ENCODE data around the gene CTBP2.

CTBP2 gene

DNA sequence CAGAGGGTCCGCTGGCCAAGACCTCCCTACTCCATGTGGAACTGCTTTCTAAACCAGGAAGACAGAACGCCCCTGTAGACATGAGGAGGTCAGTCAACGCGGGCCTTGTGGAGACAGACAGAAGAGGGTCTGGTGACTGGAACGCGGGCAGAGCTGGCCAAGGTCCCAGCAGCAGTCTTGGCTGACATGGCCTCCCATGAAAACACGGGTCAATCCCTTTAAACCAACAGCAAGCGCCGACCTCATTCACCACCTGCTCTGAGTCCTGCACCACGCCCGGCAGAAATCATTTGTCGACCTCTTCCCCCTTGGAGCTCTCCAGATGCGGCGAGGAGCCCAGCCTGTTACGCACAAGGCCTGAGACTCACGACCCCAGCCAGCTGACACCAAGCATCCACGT is 140.0 kb downstream of the CTBP2 start:
- Histone ChIP-seq H3K27ac (no peak overlapping the region), H3K4me3 (ENCODE audit: low read depth, low read length) (no peak overlapping the region), H3K9me3 (ENCODE audit: severe bottlenecking) (peaks cover 7% of the 10 kb centered on the region), H3K27me3 (ENCODE audit: insufficient read depth, low read depth, severe bottlenecking) (no peaks in the 10 kb centered on the region), H3K36me3 (peaks cover 43% of the 10 kb centered on the region)
- no peak for TF ChIP-seq CTCF (IDR thresholded peaks at IDR 0.05; ENCODE audit: low read depth, low read length)
- DNase-seq: no peak

DNA sequence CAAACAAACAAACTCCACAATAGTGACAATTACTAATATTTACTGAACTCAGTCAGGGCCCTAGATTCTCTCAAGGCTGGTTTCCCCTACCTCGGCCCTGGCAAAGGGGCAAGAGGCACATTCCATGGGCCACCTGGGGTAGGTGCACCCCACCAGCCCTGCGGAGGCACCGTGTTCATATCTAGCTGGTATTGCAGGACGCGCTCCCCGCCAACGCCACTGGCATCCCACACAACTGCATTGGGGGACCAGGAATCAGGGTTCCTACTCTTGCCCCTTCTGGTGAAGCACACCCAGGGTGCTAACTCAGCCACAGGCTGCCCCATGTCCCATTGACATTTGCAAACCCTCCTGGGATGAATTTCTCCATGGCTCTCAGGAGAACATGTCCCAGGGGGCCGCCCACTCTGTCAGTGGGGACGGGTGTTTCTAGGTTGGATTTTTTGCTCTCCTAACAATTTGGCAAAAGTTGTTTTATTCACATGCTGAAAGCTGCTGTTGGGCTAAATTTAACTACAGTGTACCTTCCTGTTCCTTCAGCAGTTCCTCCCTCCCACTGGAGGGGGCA is 141.7 kb downstream of the CTBP2 start:
- H3K27ac ChIP-seq: peak overlapping the region; percentile 66
- DNase-seq: no peak
- no peak for TF ChIP-seq CTCF (IDR thresholded peaks at IDR 0.05; ENCODE audit: low read depth, low read length)
- H3K4me3 ChIP-seq (ENCODE audit: low read depth, low read length): no peak overlapping the region
- H3K9me3 ChIP-seq (ENCODE audit: severe bottlenecking): peaks cover 7% of the 10 kb centered on the region
- H3K27me3 ChIP-seq (ENCODE audit: insufficient read depth, low read depth, severe bottlenecking): no peaks in the 10 kb centered on the region
- H3K36me3 ChIP-seq: peaks cover 54% of the 10 kb centered on the region

DNA sequence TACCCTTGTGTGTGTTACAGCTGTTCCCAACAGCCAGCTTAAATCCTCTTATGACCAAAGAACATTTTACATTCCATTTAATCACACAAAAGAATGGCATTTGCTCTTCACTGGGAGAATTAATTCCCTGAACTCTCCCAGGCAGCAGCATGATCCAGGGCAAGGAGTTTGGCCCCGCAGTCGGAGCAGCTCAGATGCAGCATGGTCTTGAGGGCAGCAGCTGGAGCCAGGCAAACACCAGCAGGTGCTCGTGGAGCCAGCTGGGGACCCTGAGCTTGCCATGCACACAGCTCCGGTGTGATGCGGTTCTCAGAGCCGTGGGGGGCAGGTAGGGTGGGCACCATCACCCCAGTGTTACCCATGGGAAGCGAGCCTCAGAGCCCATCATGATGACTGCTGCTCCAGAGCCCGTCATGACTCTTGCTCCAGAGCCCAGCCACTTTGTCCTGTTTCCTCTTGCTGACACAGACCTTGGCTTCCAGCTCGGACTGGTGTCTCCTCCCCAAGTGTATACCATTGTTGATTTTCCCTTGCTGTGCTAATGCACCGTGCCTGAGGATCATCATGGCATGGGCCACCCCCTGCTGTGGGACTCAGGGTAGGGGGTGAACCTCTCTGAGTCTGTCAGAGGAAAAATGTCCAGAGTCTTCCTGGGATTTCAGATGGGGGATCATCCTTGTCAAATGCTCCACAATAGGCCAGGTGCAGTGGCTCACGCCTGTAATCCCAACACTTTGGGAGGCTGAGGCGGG is 142.6 kb downstream of the CTBP2 start:
- peaks cover 7% of the 10 kb centered on the region for H3K9me3 ChIP-seq (ENCODE audit: severe bottlenecking)
- no peaks in the 10 kb centered on the region for H3K27me3 ChIP-seq (ENCODE audit: insufficient read depth, low read depth, severe bottlenecking)
- no peak for TF ChIP-seq CTCF (IDR thresholded peaks at IDR 0.05; ENCODE audit: low read depth, low read length)
- peak; percentile 60 for DNase-seq
- H3K36me3 ChIP-seq: peaks cover 60% of the 10 kb centered on the region
- peak overlapping the region; percentile 66 for H3K27ac ChIP-seq
- no peak overlapping the region for H3K4me3 ChIP-seq (ENCODE audit: low read depth, low read length)

- Histone ChIP-seq H3K27me3 (ENCODE audit: insufficient read depth, low read depth, severe bottlenecking) (no peaks in the 10 kb centered on the region), H3K4me3 (ENCODE audit: low read depth, low read length) (no peak overlapping the region), H3K9me3 (ENCODE audit: severe bottlenecking) (peaks cover 7% of the 10 kb centered on the region), H3K27ac (peak overlapping the region; percentile 66), H3K36me3 (peaks cover 59% of the 10 kb centered on the region)
- peak; percentile 61 for DNase-seq
- no peak for TF ChIP-seq CTCF (IDR thresholded peaks at IDR 0.05; ENCODE audit: low read depth, low read length)
Observed at GRCh38 chr10:125016611-125017202, 143.7 kb downstream of the CTBP2 start.

GRCh38 chr10:125016123-125016522 is 144.2 kb downstream of the CTBP2 start:
- Histone ChIP-seq H3K27me3 (ENCODE audit: insufficient read depth, low read depth, severe bottlenecking) (no peaks in the 10 kb centered on the region), H3K4me3 (ENCODE audit: low read depth, low read length) (no peak overlapping the region), H3K27ac (peak overlapping the region; percentile 66; the same call in 1 of the 2 replicates), H3K9me3 (ENCODE audit: severe bottlenecking) (peaks cover 7% of the 10 kb centered on the region), H3K36me3 (peaks cover 64% of the 10 kb centered on the region)
- no peak for TF ChIP-seq CTCF (IDR thresholded peaks at IDR 0.05; ENCODE audit: low read depth, low read length)
- no peak for DNase-seq

All from WERI-Rb-1 (cell line).